GM18520 (cell line): ENCODE results near the gene SATB1.
"Not testable (repeated sequence)": the region's sequence is repeated elsewhere in the genome, so short reads cannot be mapped to it uniquely, and the experiment has no call there.

Source experiments
- ATAC-seq: cut with Tn5 transposase; IDR thresholded peaks from one replicate; pipeline ENCODE4 v1.9.1; 2021; ENCODE audit not compliant: unreplicated experiment

The SATB1 gene

GRCh38 chr3:18424729-18425640 is at the start of gene SATB1:
TSS of gene SATB1 (minus strand) at chr3:18425339. CDS start at chr3:18420967, 4,372 bp downstream.
- ATAC-seq, result no peak

GRCh38 chr3:18474202-18474601 is 49.1 kb upstream of the SATB1 start:
- no peak for ATAC-seq

GRCh38 chr3:18469775-18470174 is 44.6 kb upstream of the SATB1 start:
- no peak for ATAC-seq

- no peak for ATAC-seq
These were observed 41.0 kb upstream of the SATB1 start for GRCh38 chr3:18466136-18466535.

- no peak for ATAC-seq
These were observed 29.6 kb upstream of the SATB1 start for GRCh38 chr3:18454766-18455165.

GRCh38 chr3:18449618-18450017 is 24.5 kb upstream of the SATB1 start:
- ATAC-seq, result not testable (repeated sequence)

GRCh38 chr3:18447720-18448119 is 22.6 kb upstream of the SATB1 start:
- no peak for ATAC-seq

- ATAC-seq, result no peak
These were observed 21.1 kb upstream of the SATB1 start for GRCh38 chr3:18446149-18446825.

- ATAC-seq, result peak; percentile 16
These were observed 20.4 kb upstream of the SATB1 start for GRCh38 chr3:18445401-18446148.

- ATAC-seq, result peak; percentile 77
These were observed 19.7 kb upstream of the SATB1 start for GRCh38 chr3:18444595-18445400.

GRCh38 chr3:18443665-18444594 is 18.8 kb upstream of the SATB1 start:
- ATAC-seq, result no peak

GRCh38 chr3:18442756-18443664 is 17.9 kb upstream of the SATB1 start:
- ATAC-seq, result no peak

- ATAC-seq, result no peak
These were observed 16.4 kb upstream of the SATB1 start for GRCh38 chr3:18441551-18441950.

- ATAC-seq, result no peak
These were observed 15.1 kb upstream of the SATB1 start for GRCh38 chr3:18440066-18440722.

GRCh38 chr3:18439281-18439680 is 14.1 kb upstream of the SATB1 start:
- ATAC-seq, result no peak

GRCh38 chr3:18438586-18438985 is 13.4 kb upstream of the SATB1 start:
- ATAC-seq, result no peak

- ATAC-seq, result no peak
These were observed 11.1 kb upstream of the SATB1 start for GRCh38 chr3:18436213-18436612.

- ATAC-seq, result no peak
These were observed 9.6 kb upstream of the SATB1 start for GRCh38 chr3:18434711-18435110.
